BLaER1 treated with 17β-estradiol and CSF1 and Interleukin-3, amounts not matched to agents 10 nM and 100 nM (cell line): ENCODE data around the gene RAB43.
"Not testable (repeated sequence)": the region's sequence is repeated elsewhere in the genome, so short reads cannot be mapped to it uniquely, and the experiment has no call there.

Source experiments
- H3K27ac ChIP-seq, 11 experiments: shearing (Covaris generic); formaldehyde crosslinking; 2 replicates each; pipeline ENCODE4 v1.8.1; 2022
- H3K27me3 ChIP-seq, 11 experiments: shearing (Covaris generic); formaldehyde crosslinking; 2 replicates each; pipeline ENCODE4 v1.8.1; 2022
- H3K36me3 ChIP-seq, 11 experiments: shearing (Covaris generic); formaldehyde crosslinking; 2 replicates each; pipeline ENCODE4 v1.8.1; 2022
- H3K4me1 ChIP-seq, 10 experiments: shearing (Covaris generic); formaldehyde crosslinking; 2 replicates each; pipeline ENCODE4 v1.8.1; 2022
- H3K4me2 ChIP-seq, 11 experiments: shearing (Covaris generic); formaldehyde crosslinking; 2 replicates each; pipeline ENCODE4 v1.8.1; 2022
- H3K4me3 ChIP-seq, 10 experiments: shearing (Covaris generic); formaldehyde crosslinking; 2 replicates each; pipeline ENCODE4 v1.8.1; 2022
- H3K9ac ChIP-seq, 11 experiments: shearing (Covaris generic); formaldehyde crosslinking; 2 replicates each; pipeline ENCODE4 v1.8.1; 2022
- H3K9me3 ChIP-seq, 11 experiments: shearing (Covaris generic); formaldehyde crosslinking; replicated peaks in 1 of 11; 2 replicates each; pipeline ENCODE4 v1.8.1; 2022
- H4K20me1 ChIP-seq, 11 experiments: shearing (Covaris generic); formaldehyde crosslinking; 2 replicates each; pipeline ENCODE4 v1.8.1; 2022
- Cebpa-rat ChIP-seq, 11 experiments: shearing (Covaris generic); IDR thresholded peaks; 2 replicates each; pipeline ENCODE4 v1.8.1; 2022

Gene RAB43

DNA sequence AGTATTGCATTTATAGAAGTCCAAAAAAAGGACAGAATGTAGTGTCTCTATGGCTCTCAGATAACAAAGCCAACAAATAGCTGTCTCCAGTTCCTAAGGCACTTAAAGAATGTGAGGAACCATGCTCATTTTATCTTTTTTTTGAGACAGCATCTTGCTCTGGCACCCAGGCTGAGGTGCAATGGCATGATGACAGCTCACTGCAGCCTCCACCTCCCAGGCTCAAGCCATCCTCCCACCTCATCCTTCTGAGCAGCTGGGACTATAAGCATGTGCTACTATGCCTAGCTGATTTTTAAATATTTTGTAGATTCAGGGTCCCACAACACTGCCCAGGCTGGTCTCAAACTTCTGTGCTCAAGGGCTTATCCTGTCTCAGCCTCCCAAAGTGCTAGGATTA lies 23.2 kb upstream of the RAB43 start:
- Histone ChIP-seq H3K9ac (no peak overlapping the region), H3K4me1 (no peaks in the 10 kb centered on the region), H3K9me3 (no peaks in the 10 kb centered on the region), H3K4me2 (no peak overlapping the region), H3K36me3 (peaks cover 83 to 96% (median 88%) of the 10 kb centered on the region in 11 experiments), H4K20me1 (peaks cover 0 to 11% (median 5%) of the 10 kb centered on the region in 11 experiments; a peak in 9 of 22 replicates), H3K4me3 (no peak overlapping the region), H3K27me3 (no peaks in the 10 kb centered on the region), H3K27ac (no peak overlapping the region)
- no peak for TF ChIP-seq Cebpa-rat (IDR thresholded peaks at IDR 0.05)

DNA sequence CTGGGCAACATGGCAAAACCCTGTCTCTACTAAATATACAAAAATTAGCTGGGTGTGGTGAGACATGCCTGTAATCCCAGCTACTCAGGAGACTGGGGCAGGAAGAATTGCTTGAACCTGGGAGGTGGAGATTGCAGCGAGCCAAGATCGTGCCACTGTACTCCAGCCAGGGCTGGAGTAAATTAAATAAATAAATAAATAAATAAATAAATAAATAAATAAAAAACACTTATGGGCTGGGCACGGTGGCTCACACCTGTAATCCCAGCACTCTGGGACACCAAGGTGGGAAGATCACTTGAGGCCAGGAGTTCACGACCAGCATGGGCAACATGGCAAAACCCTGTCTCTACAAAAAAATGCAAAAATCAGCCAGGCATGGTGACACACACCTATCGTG lies 19.4 kb upstream of the RAB43 start:
- not testable (repeated sequence) for H3K9ac ChIP-seq, H3K4me3 ChIP-seq, H3K27me3 ChIP-seq, H3K9me3 ChIP-seq, H3K4me2 ChIP-seq, H4K20me1 ChIP-seq, H3K27ac ChIP-seq, H3K4me1 ChIP-seq
- H3K36me3 ChIP-seq: peaks cover 87 to 99% (median 91%) of the 10 kb centered on the region in 11 experiments

DNA sequence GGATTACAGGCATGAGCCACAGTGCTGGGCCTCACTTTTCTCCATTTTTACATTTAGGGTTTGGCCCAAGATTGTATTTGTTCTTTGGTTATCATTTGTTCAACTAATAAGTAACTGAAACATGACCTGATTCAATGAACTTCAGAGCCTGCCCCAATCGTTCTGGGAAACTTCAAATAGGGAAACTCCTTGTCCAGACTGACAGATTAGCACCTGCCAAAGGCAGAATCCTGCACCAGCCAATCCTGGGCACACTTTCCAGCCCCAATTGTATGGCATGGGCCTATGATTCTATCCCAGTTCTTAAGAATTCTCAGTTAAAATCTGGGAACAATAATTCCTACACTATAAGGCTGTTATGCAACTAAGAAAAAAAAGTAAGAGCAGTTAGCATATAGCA lies 18.3 kb upstream of the RAB43 start:
- no peak for TF ChIP-seq Cebpa-rat (IDR thresholded peaks at IDR 0.05)
- no peak overlapping the region for H3K4me2 ChIP-seq
- no peaks in the 10 kb centered on the region for H3K27me3 ChIP-seq
- peaks cover 0 to 8% (median 0%) of the 10 kb centered on the region in 11 experiments; a peak in 6 of 22 replicates for H4K20me1 ChIP-seq
- H3K4me1 ChIP-seq: no peaks in the 10 kb centered on the region
- H3K36me3 ChIP-seq: peaks cover 87 to 99% (median 91%) of the 10 kb centered on the region in 11 experiments
- no peak overlapping the region for H3K9ac ChIP-seq
- H3K27ac ChIP-seq: no peak overlapping the region
- H3K4me3 ChIP-seq: no peak overlapping the region
- no peaks in the 10 kb centered on the region for H3K9me3 ChIP-seq

DNA sequence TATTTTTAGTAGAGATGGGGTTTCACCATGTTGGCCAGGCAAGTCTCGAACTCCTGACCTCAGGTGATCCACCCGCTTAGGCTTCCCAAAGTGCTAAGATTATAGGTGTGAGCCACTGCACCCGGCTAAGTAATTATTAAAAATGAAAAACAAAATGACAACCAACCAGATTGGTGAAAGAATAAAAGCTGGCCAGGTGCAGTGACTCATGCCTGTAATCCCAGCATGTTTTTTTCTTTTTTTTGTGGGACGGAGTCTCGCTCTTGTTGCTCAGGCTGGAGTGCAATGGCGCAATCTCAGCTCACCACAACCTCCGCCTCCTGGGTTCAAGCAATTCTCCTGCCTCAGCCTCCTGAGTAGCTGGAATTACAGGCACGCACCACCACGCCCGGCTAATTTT lies 14.7 kb upstream of the RAB43 start:
- H3K27me3 ChIP-seq, H3K9ac ChIP-seq, H3K4me2 ChIP-seq, H3K9me3 ChIP-seq, H3K4me3 ChIP-seq, H3K27ac ChIP-seq, H3K4me1 ChIP-seq: not testable (repeated sequence)
- TF ChIP-seq Cebpa-rat (IDR thresholded peaks at IDR 0.05): 0 out of 22 replicates have a peak, but pooled peaks of 1 of the 11 experiments have one; percentile 6
- peaks cover 92 to 100% (median 99%) of the 10 kb centered on the region in 11 experiments for H3K36me3 ChIP-seq
- H4K20me1 ChIP-seq: peaks cover 0 to 36% (median 10%) of the 10 kb centered on the region in 11 experiments; a peak in 14 of 22 replicates

DNA sequence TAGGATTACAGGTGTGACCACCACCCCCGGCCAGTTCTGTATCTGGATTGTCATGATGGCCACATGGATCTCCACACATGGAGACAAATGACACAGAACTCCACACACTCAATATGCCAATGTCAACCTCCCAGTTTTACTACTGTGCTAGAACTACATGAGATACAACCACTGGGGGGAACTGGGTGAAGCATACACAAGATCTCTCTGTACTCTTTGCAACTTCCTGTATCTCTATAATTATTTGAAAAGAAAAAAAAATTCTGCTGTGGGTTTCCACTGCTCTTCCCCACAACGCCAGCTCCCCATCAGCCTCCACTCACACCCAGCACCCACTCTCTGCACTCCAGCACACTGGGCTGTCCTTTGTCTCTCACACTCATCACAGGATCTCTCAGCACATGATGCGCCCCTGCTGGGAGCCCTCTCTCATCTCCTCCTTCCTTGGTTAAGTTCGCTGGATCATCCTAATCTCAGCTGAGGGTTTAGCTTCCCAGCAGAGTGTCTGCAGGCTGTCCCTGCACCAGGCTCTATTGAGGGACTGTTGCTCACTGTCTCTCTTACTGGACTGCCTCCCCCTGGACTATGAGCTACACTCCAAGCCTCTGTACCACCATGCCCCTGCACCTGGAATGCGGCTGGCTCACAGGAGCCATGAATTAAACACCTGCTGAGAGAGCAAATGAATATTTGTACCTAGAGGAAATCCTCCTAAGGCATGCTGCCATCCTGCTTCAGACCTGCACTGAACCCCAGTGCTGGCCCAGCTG lies 10.7 kb upstream of the RAB43 start:
- TF ChIP-seq Cebpa-rat (IDR thresholded peaks at IDR 0.05): no peak
- Histone ChIP-seq H3K4me1 (peaks cover 14 to 19% (median 17%) of the 10 kb centered on the region in 10 experiments), H3K9ac (0 out of 22 replicates have a peak overlapping the region, but pooled peaks of 1 of the 11 experiments have one; percentile 21), H4K20me1 (peaks cover 12 to 76% (median 36%) of the 10 kb centered on the region in 11 experiments; a peak in 20 of 22 replicates), H3K4me3 (no peak overlapping the region), H3K27ac (no peak overlapping the region), H3K4me2 (no peak overlapping the region), H3K27me3 (no peaks in the 10 kb centered on the region), H3K9me3 (no peaks in the 10 kb centered on the region), H3K36me3 (peaks cover 87 to 98% (median 96%) of the 10 kb centered on the region in 11 experiments)

DNA sequence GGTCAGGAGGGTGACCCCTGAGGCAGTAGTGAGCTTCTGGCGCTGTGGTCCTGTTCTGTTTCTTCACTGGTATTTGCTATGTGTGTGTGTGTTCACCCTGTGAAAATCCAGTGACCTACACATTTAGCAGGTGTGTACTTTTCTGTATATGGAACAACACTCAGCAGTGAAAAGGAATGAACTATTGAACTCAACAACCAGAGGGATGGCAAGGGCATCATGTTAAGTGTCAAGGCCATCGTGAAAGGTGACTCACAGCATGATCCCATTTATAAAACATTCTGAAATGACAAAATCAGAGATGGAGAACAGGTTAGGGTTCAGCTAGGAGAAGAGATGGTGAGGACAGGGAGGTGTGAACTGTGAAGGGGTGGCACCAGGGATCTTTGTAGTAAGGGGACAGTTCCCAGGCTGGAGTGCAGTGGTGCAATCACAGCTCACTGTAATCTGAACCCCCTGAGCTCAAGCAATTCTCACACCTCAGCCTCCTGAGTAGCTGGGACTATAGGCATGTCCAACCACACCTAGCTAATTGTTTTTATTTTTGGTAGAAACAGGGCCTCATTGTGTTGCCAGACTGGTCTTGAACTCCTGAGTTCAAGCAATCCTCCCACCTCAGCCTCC lies 10.0 kb upstream of the RAB43 start:
- Histone ChIP-seq H3K4me3 (no peak overlapping the region), H3K4me2 (no peak overlapping the region), H3K9me3 (no peaks in the 10 kb centered on the region), H3K36me3 (peaks cover 80 to 91% (median 89%) of the 10 kb centered on the region in 11 experiments), H3K27ac (no peak overlapping the region), H3K4me1 (peaks cover 21 to 26% (median 24%) of the 10 kb centered on the region in 10 experiments), H3K9ac (no peak overlapping the region), H4K20me1 (peaks cover 19 to 83% (median 43%) of the 10 kb centered on the region in 11 experiments; a peak in 20 of 22 replicates), H3K27me3 (peaks cover 0 to 5% (median 0%) of the 10 kb centered on the region in 11 experiments; a peak in 3 of 22 replicates)
- TF ChIP-seq Cebpa-rat (IDR thresholded peaks at IDR 0.05): no peak

DNA sequence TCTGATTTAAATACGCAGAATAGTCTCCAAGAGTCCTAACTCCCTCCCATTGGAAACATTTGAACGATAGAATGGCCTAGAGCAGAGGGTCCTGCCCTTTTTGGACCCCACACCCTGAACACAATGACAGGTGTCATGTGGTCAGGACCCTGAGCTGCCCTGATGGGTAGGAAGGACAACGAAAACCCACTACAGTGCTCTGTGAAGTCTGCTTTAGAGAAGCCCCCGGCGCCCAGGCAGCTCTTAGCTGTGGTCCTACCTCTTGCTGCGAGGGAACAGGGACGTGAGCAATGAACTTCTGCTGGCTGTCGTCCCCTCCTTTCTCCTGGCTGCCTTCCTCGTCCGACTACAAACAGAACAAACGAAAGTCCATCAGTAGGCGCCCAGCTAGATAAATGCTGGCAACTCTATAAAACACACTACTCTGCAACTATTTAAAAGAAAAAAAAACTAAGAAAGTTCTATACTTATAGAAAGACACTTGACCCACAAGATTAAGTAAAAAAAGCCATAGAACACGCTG lies 8.7 kb upstream of the RAB43 start:
- H3K4me2 ChIP-seq: no peak overlapping the region
- peaks cover 24 to 95% (median 52%) of the 10 kb centered on the region in 11 experiments; a peak in 20 of 22 replicates for H4K20me1 ChIP-seq
- peaks cover 0 to 17% (median 0%) of the 10 kb centered on the region in 11 experiments; a peak in 5 of 22 replicates for H3K27me3 ChIP-seq
- H3K9ac ChIP-seq: no peak overlapping the region
- no peaks in the 10 kb centered on the region for H3K9me3 ChIP-seq
- no peak for TF ChIP-seq Cebpa-rat (IDR thresholded peaks at IDR 0.05)
- no peak overlapping the region for H3K4me3 ChIP-seq
- H3K27ac ChIP-seq: no peak overlapping the region
- peaks cover 29 to 37% (median 34%) of the 10 kb centered on the region in 10 experiments for H3K4me1 ChIP-seq
- peaks cover 68 to 84% (median 77%) of the 10 kb centered on the region in 11 experiments for H3K36me3 ChIP-seq

DNA sequence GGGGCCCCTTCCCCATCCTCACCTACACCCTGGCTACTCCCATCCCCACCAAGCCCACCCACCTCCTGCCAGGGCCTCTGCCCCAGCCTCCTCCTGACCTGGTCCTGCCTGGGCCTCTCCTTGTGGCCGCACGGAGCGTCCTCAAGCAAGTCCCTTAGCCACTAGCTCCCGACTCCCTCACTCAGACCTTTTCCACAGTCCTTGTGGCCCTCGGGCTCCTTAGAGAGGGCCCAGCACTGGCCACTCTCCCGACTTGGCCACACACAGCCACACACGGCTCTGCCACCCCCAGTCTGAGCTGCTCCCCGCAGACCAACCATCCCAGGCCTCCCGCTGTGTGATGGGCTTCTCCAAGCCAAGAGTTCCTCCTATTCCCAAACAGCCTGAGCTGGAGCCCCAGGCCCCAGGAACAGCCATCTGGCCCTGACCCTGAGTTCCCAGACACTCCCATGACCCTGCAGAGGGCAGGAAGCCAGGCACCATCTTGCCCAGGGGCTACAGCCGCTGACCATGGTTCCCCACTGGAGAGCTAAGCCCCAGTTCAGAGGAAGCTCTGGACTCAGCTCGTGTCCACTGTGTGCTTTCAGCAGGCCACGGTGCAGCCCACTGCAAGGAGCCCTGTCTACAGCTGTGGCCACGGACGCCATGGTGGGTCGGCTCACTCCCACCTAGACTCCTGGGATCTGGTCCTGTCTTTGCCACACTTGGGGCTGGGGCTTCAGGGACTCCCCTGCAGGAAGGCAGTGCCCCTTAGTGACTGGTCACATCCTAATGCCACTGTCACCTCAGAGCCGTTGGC lies 7.0 kb upstream of the RAB43 start:
- peak overlapping the region in 1 of 10 experiments; percentile 15; a peak in 3 of 20 replicates for H3K4me3 ChIP-seq
- peak overlapping the region in 1 of 11 experiments; percentile 48; a peak in 1 of 22 replicates for H3K27ac ChIP-seq
- no peaks in the 10 kb centered on the region for H3K9me3 ChIP-seq
- H3K4me2 ChIP-seq: peak overlapping the region; percentile 72 to 93 (median 89)
- peaks cover 32 to 55% (median 51%) of the 10 kb centered on the region in 10 experiments for H3K4me1 ChIP-seq
- no peak for TF ChIP-seq Cebpa-rat (IDR thresholded peaks at IDR 0.05)
- peaks cover 0 to 22% (median 0%) of the 10 kb centered on the region in 11 experiments; a peak in 5 of 22 replicates for H3K27me3 ChIP-seq
- peaks cover 24 to 89% (median 48%) of the 10 kb centered on the region in 11 experiments; a peak in 20 of 22 replicates for H4K20me1 ChIP-seq
- peak overlapping the region in 10 of 11 experiments; percentile 27 to 62 (median 54); a peak in 15 of 22 replicates for H3K9ac ChIP-seq
- peaks cover 50 to 67% (median 60%) of the 10 kb centered on the region in 11 experiments for H3K36me3 ChIP-seq
